Measurements from ENCODE around the gene PFKFB4.

DNA sequence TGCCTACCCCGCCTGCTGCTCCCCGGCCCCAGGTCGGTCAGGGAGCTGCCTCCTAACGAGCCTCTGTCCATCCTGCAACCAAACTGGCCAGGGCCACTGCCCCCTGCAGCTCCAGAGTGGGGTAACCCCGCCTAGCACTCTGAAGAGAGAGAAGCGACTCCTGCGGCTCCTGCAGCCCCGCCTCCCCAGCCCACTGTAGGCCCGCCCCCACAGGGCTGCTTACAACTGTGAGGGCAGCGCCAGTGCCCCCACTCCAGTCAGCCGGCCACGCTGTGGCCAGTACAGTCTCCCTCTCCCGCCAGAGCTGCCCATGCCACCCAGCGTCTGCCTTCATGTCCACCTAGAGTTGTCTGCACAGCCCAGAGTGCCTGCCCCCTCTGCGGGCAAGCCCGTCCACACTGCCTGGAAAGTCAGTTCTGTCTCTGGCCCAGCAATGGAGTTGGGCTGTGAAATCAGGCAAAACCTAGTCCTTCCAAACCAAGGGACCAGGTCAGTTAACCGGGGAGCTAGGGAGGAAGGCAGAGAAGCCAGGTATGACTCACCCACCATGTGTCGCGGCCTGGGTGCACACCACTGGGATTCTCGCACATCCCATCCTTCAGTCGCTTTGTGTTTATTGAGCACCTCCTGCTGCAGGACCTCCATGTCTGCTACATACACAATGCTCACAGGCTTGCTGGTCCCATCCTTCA lies 4.6 kb upstream of the PFKFB4 start:
- TF ChIP-seq SP1 (IDR thresholded peaks at IDR 0.05; ENCODE audit: low read depth, low read length) (no peak), CEBPB (IDR thresholded peaks at IDR 0.05; ENCODE audit: low read depth, low read length) (no peak), PHF8 (conservative IDR thresholded peaks at IDR 0.05; ENCODE audit: low read depth, low read length) (no peak), SUZ12 (IDR thresholded peaks at IDR 0.05; ENCODE audit: low read length) (no peak), EZH2 (IDR thresholded peaks at IDR 0.05; ENCODE audit: low read depth, low read length, severe bottlenecking) (no peak), GTF2F1 (IDR thresholded peaks at IDR 0.05; ENCODE audit: borderline replicate concordance, low read depth, low read length) (no peak)
- TF ChIP-seq, protein P1, sequence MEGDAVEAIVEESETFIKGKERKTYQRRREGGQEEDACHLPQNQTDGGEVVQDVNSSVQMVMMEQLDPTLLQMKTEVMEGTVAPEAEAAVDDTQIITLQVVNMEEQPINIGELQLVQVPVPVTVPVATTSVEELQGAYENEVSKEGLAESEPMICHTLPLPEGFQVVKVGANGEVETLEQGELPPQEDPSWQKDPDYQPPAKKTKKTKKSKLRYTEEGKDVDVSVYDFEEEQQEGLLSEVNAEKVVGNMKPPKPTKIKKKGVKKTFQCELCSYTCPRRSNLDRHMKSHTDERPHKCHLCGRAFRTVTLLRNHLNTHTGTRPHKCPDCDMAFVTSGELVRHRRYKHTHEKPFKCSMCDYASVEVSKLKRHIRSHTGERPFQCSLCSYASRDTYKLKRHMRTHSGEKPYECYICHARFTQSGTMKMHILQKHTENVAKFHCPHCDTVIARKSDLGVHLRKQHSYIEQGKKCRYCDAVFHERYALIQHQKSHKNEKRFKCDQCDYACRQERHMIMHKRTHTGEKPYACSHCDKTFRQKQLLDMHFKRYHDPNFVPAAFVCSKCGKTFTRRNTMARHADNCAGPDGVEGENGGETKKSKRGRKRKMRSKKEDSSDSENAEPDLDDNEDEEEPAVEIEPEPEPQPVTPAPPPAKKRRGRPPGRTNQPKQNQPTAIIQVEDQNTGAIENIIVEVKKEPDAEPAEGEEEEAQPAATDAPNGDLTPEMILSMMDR (IDR thresholded peaks at IDR 0.05; ENCODE audit: control extremely low read depth in 1 of 3, insufficient read depth in 1 of 3, low read depth in 1 of 3, low read length in 3 of 3): peak in 2 of 3 experiments; percentile 39 to 52; a peak in 3 of 4 replicates

Data from H1 (cell line).